ENCODE results near the gene ECHS1.
"Not testable (repeated sequence)": the region's sequence is repeated elsewhere in the genome, so short reads cannot be mapped to it uniquely, and the experiment has no call there.

The ECHS1 gene

DNA sequence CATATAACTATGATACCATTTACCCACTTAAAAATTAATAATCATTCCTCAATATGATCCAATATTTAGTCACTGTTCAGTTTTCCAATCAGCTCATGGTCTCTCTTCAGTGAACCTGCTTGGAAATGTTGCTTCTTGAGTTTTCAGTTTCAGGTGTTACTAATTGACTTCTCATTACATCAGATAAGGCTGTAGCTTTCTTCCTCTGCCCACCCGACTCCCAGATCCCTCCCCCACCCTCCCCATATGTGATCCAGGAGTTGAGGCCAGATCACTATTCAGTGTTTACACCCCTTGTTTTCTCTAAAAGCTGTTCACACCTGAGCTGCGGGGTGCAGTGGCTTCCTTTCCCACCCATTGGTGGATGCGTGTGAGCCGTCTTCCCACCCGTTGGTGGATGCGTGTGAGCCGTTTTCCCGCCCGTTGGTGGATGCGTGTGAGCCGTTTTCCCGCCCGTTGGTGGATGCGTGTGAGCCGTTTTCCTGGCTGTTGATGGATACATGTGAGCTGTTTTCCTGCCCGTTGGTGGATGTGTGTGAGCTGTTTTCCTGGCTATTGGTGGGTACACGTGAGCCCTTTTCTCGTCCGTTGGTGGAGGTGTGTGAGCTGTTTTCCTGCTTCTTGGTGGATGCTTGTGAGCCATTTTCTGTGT is 17.6 kb upstream of the ECHS1 start:
- no peak overlapping the region for H3K27ac ChIP-seq
- TF ChIP-seq, protein P1, sequence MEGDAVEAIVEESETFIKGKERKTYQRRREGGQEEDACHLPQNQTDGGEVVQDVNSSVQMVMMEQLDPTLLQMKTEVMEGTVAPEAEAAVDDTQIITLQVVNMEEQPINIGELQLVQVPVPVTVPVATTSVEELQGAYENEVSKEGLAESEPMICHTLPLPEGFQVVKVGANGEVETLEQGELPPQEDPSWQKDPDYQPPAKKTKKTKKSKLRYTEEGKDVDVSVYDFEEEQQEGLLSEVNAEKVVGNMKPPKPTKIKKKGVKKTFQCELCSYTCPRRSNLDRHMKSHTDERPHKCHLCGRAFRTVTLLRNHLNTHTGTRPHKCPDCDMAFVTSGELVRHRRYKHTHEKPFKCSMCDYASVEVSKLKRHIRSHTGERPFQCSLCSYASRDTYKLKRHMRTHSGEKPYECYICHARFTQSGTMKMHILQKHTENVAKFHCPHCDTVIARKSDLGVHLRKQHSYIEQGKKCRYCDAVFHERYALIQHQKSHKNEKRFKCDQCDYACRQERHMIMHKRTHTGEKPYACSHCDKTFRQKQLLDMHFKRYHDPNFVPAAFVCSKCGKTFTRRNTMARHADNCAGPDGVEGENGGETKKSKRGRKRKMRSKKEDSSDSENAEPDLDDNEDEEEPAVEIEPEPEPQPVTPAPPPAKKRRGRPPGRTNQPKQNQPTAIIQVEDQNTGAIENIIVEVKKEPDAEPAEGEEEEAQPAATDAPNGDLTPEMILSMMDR (IDR thresholded peaks at IDR 0.05), result no peak
- TF ChIP-seq ZFX (IDR thresholded peaks at IDR 0.05; ENCODE audit: borderline replicate concordance), result no peak

DNA sequence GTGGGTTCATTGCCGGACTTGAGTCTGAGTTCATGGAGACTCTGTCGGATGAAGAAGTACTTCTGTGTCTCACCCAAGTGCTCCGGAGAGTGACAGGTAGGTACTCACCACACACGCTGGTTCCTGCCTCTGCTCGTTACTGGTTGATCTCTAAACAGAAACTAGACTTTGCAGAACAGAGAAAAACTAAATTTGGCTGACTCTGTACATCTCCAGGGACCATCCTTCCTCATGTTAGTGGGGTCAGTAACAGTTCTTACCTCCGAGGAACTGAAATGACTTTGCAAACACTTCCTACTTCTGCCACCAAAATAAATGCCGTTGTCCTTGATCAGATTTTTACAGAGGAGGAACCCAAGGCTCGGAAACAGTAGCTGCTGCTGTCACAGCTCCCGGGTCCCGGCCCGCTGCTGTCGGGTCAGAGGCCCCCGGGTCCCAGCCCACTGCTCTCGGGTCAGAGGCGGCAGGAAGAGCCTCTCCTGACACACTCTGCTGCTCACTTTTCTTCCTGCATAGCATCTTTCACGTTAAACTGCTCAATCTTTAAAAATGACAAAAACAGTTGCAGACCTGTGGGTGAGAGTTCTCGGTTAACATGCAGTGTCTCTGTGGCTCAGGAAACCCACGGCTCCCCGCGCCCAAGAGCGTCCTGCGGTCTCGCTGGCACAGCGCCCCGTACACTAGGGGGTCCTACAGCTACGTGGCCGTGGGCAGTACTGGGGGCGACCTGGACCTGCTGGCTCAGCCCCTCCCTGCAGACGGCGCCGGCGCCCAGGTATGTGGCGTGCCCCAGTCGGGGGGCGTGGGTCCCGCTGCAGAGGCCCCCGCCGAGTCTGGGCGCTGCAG is 16.0 kb upstream of the ECHS1 start:
- no peak for TF ChIP-seq ZFX (IDR thresholded peaks at IDR 0.05; ENCODE audit: borderline replicate concordance)
- TF ChIP-seq, protein P1 (IDR thresholded peaks at IDR 0.05), result no peak
- H3K27ac ChIP-seq, result no peak overlapping the region

- no peak for TF ChIP-seq ZFX (IDR thresholded peaks at IDR 0.05; ENCODE audit: borderline replicate concordance)
- TF ChIP-seq, protein P1 (IDR thresholded peaks at IDR 0.05), result no peak
- no peak overlapping the region for H3K27ac ChIP-seq
These were observed 15.2 kb upstream of the ECHS1 start for GRCh38 chr10:133388236-133388972.

- not testable (repeated sequence) for H3K27ac ChIP-seq
These were observed 13.8 kb upstream of the ECHS1 start for GRCh38 chr10:133386951-133387350.

DNA sequence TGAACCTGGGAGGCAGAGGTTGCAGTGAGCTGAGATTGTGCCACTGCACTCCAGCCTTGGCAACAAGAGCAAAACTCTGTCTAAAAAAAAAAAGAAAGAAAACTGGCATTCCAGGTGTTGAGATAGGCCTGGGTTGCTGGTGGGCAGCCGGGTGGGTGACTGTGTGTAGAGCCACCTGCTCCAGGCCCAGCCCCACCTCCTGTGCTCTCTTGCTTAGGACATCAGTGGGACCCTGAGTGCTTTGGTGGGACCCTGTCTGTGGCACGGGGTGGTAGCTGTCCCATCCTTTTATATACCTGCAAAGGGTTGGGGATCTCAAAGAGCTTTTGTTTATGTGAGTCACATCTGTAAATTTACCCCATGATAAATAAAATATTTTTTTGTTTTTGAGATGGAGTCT is 12.1 kb upstream of the ECHS1 start:
- H3K27ac ChIP-seq, result no peak overlapping the region
- TF ChIP-seq ZFX (IDR thresholded peaks at IDR 0.05; ENCODE audit: borderline replicate concordance), result no peak
- TF ChIP-seq, protein P1 (IDR thresholded peaks at IDR 0.05), result no peak

DNA sequence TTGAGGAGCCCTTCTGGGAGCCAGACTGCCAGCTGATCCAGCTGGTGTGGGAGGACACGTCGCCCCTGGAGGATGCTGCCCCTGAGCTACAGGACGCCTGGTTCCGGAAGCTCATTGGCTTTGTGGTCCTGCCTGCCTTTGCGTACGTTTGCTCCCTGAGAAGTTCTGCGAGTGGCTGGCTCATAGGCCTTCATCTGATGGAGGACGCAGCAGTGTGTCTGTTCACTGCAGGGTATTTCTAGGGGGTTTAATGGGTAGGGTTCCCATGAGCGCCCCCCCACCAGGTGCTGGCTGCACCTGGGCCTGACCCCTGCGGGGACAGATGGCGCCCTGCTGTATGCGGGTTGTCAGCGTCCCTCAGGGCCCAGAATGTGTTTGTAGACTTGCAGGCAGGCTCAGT is 10.9 kb upstream of the ECHS1 start:
- H3K27ac ChIP-seq, result no peak overlapping the region
- no peak for TF ChIP-seq ZFX (IDR thresholded peaks at IDR 0.05; ENCODE audit: borderline replicate concordance)
- TF ChIP-seq, protein P1 (IDR thresholded peaks at IDR 0.05), result no peak

- no peak for TF ChIP-seq ZFX (IDR thresholded peaks at IDR 0.05; ENCODE audit: borderline replicate concordance)
- TF ChIP-seq, protein P1 (IDR thresholded peaks at IDR 0.05), result no peak
- no peak overlapping the region for H3K27ac ChIP-seq
These were observed 10.4 kb upstream of the ECHS1 start for GRCh38 chr10:133383551-133383950.

Data from 22Rv1 (cell line).